ENCODE data around the gene ACOT7.

GRCh38 chr1:6316240-6317097 lies 77.1 kb downstream of the ACOT7 start:
- no peak for TF ChIP-seq ZBTB33 (CRISPR knock-in tag; IDR thresholded peaks at IDR 0.05)
- TF ChIP-seq, protein P1, sequence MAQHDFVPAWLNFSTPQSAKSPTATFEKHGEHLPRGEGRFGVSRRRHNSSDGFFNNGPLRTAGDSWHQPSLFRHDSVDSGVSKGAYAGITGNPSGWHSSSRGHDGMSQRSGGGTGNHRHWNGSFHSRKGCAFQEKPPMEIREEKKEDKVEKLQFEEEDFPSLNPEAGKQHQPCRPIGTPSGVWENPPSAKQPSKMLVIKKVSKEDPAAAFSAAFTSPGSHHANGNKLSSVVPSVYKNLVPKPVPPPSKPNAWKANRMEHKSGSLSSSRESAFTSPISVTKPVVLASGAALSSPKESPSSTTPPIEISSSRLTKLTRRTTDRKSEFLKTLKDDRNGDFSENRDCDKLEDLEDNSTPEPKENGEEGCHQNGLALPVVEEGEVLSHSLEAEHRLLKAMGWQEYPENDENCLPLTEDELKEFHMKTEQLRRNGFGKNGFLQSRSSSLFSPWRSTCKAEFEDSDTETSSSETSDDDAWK (CRISPR knock-in tag; IDR thresholded peaks at IDR 0.05): no peak
- TF ChIP-seq, protein P2, sequence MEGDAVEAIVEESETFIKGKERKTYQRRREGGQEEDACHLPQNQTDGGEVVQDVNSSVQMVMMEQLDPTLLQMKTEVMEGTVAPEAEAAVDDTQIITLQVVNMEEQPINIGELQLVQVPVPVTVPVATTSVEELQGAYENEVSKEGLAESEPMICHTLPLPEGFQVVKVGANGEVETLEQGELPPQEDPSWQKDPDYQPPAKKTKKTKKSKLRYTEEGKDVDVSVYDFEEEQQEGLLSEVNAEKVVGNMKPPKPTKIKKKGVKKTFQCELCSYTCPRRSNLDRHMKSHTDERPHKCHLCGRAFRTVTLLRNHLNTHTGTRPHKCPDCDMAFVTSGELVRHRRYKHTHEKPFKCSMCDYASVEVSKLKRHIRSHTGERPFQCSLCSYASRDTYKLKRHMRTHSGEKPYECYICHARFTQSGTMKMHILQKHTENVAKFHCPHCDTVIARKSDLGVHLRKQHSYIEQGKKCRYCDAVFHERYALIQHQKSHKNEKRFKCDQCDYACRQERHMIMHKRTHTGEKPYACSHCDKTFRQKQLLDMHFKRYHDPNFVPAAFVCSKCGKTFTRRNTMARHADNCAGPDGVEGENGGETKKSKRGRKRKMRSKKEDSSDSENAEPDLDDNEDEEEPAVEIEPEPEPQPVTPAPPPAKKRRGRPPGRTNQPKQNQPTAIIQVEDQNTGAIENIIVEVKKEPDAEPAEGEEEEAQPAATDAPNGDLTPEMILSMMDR (CRISPR knock-in tag; IDR thresholded peaks at IDR 0.05): no peak

All from HepG2 (cell line).